ENCODE data around the gene SGTB.
A peak's percentile ranks its signal among the peaks of the same experiment; 100 is the strongest.
"Not testable (repeated sequence)": the region's sequence is repeated elsewhere in the genome, so short reads cannot be mapped to it uniquely, and the experiment has no call there.

Gene SGTB

GRCh38 chr5:65721720-65722574, at the start of gene SGTB, which contains the start of gene NLN:
SGTB (minus strand) TSS chr5:65722109; CDS start chr5:65720807, 1,302 bp downstream.
NLN (plus strand) TSS chr5:65722205; CDS start chr5:65722374, 169 bp downstream.
- DNase-seq: peak; percentile 76 to 80 (median 77)

- DNase-seq: no peak
Measured at GRCh38 chr5:65771266-65771665, 49.4 kb upstream of the SGTB start.

GRCh38 chr5:65769539-65769938, 47.6 kb upstream of the SGTB start:
- DNase-seq: no peak

GRCh38 chr5:65768723-65769346, 46.9 kb upstream of the SGTB start:
- no peak for DNase-seq

GRCh38 chr5:65767565-65767964, 45.7 kb upstream of the SGTB start:
- no peak for DNase-seq

GRCh38 chr5:65766781-65767180, 44.9 kb upstream of the SGTB start:
- no peak for DNase-seq

GRCh38 chr5:65766175-65766574, 44.3 kb upstream of the SGTB start:
- DNase-seq: no peak

GRCh38 chr5:65765582-65765981, 43.7 kb upstream of the SGTB start:
- no peak for DNase-seq

- no peak for DNase-seq
Measured at GRCh38 chr5:65762234-65762633, 40.3 kb upstream of the SGTB start.

GRCh38 chr5:65760504-65761275, 38.8 kb upstream of the SGTB start:
- DNase-seq: peak in 2 of 4 experiments; percentile 6 to 8

GRCh38 chr5:65758546-65759144, 36.7 kb upstream of the SGTB start:
- DNase-seq: no peak

GRCh38 chr5:65753189-65753588, 31.3 kb upstream of the SGTB start:
- no peak for DNase-seq

- DNase-seq: no peak
Measured at GRCh38 chr5:65750938-65751337, 29.0 kb upstream of the SGTB start.

GRCh38 chr5:65749956-65750355, 28.0 kb upstream of the SGTB start:
- no peak for DNase-seq

- DNase-seq: no peak
Measured at GRCh38 chr5:65749221-65749844, 27.4 kb upstream of the SGTB start.

GRCh38 chr5:65742565-65743231, 20.8 kb upstream of the SGTB start:
- no peak for DNase-seq

- DNase-seq: no peak
Measured at GRCh38 chr5:65739162-65739561, 17.3 kb upstream of the SGTB start.

GRCh38 chr5:65738305-65738704, 16.4 kb upstream of the SGTB start:
- no peak for DNase-seq

GRCh38 chr5:65737842-65738241, 15.9 kb upstream of the SGTB start:
- no peak for DNase-seq

- no peak for DNase-seq
Measured at GRCh38 chr5:65736011-65736410, 14.1 kb upstream of the SGTB start.

- DNase-seq: no peak
Measured at GRCh38 chr5:65734921-65735320, 13.0 kb upstream of the SGTB start.

GRCh38 chr5:65734196-65734775, 12.4 kb upstream of the SGTB start:
- not testable (repeated sequence) for DNase-seq

All from activated CD4-positive, CD25-positive, alpha-beta regulatory T cell (primary cell).